CD4-positive, alpha-beta T cell treated with Interleukin-1 beta for 1 hour (primary cell): ENCODE measurements around the gene CD68.

Experiments
- DNase-seq, 2 donors: peaks; one replicate each; pipeline ENCODE4 v3.0.0-alpha.2; 2020 to 2022

CD68 gene

GRCh38 chr17:7579001-7579833, at the start of gene CD68:
TSS of gene CD68 (plus strand) at chr17:7579638. CDS start at chr17:7579678, 40 bp downstream.
- peak; percentile 67 to 86 for DNase-seq

- DNase-seq: no peak
Observed at GRCh38 chr17:7530023-7530900, 49.2 kb upstream of the CD68 start.

GRCh38 chr17:7538050-7538449, 41.4 kb upstream of the CD68 start:
- no peak for DNase-seq

- DNase-seq: no peak
Observed at GRCh38 chr17:7538891-7539545, 40.4 kb upstream of the CD68 start.

- no peak for DNase-seq
Observed at GRCh38 chr17:7541074-7541621, 38.3 kb upstream of the CD68 start.

- DNase-seq: no peak
Observed at GRCh38 chr17:7544911-7545310, 34.5 kb upstream of the CD68 start.

GRCh38 chr17:7548585-7549400, 30.6 kb upstream of the CD68 start, which contains the start of gene TNFSF12:
TSS of gene TNFSF12 (plus strand) at chr17:7549058. CDS start at chr17:7549154, 96 bp downstream.
- DNase-seq: peak; percentile 49 to 59

GRCh38 chr17:7549401-7550055, 29.9 kb upstream of the CD68 start:
- peak; percentile 28 to 41 for DNase-seq

GRCh38 chr17:7550344-7550743, 29.1 kb upstream of the CD68 start:
- no peak for DNase-seq

- DNase-seq: no peak
Observed at GRCh38 chr17:7551396-7551795, 28.0 kb upstream of the CD68 start.

- DNase-seq: peak; percentile 42 to 54
Observed at GRCh38 chr17:7552621-7553051, 26.8 kb upstream of the CD68 start.

GRCh38 chr17:7553356-7553755, 26.1 kb upstream of the CD68 start:
- no peak for DNase-seq

GRCh38 chr17:7555320-7555948, 24.0 kb upstream of the CD68 start:
- DNase-seq: no peak

GRCh38 chr17:7556627-7557026, 22.8 kb upstream of the CD68 start:
- DNase-seq: no peak

GRCh38 chr17:7557147-7557764, 22.2 kb upstream of the CD68 start:
- no peak for DNase-seq

GRCh38 chr17:7557775-7558543, 21.5 kb upstream of the CD68 start:
- peak in 1 of 2 donors; percentile 67 for DNase-seq

- no peak for DNase-seq
Observed at GRCh38 chr17:7558544-7559319, 20.7 kb upstream of the CD68 start, which contains the start of gene TNFSF13. TSS of gene TNFSF13 (plus strand) at chr17:7558750. CDS start at chr17:7559040, 290 bp downstream.
